GM18526 (cell line): ENCODE measurements around the gene EFCAB9.

ENCODE experiments used
- POLR2A ChIP-seq: IDR thresholded peaks from 3 replicates; pipeline ENCODE4 v1.6.1; 2011; ENCODE audit not compliant: insufficient read length; ENCODE audit errors: extremely low read depth

The EFCAB9 gene

GRCh38 chr5:172243302-172243701, 49.3 kb downstream of the EFCAB9 start:
- no peak for TF ChIP-seq POLR2A

GRCh38 chr5:172245046-172245445, 51.1 kb downstream of the EFCAB9 start:
- TF ChIP-seq POLR2A = no peak

- TF ChIP-seq POLR2A = no peak
These were observed 51.7 kb downstream of the EFCAB9 start for GRCh38 chr5:172245703-172246125.

- TF ChIP-seq POLR2A = no peak
These were observed 54.7 kb downstream of the EFCAB9 start for GRCh38 chr5:172248637-172249036.

GRCh38 chr5:172251419-172251818, 57.4 kb downstream of the EFCAB9 start:
- no peak for TF ChIP-seq POLR2A

DNA sequence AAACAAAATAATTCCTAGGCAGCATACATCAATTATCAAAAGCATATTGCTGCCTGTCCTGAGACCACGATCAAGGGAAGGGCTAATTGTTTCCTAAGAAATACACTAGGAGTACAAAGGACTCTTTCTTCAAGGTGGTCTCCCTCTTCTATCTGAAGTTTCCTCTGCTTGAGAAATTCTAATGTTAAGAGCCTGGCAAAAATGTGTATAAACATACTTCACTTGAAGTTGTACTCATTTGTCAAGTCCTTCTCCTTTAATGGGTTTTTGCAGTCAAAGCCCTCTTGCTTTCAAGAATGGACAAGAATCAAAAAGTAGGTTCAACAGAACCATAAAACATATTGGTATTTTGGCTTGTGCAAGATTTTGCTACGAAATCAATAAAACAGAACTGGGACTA, 58.5 kb downstream of the EFCAB9 start:
- TF ChIP-seq POLR2A = no peak
